ENCODE measurements around the gene RACGAP1.

Gene RACGAP1

GRCh38 chr12:49954863-49955830, 70.1 kb downstream of the RACGAP1 start:
- no peak for ATAC-seq

GRCh38 chr12:49953961-49954846, 71.1 kb downstream of the RACGAP1 start:
- ATAC-seq (no peak), DNase-seq (no peak)

More at GRCh38 chr12:49954863-49955830, 70.1 kb downstream of the RACGAP1 start:
- no peak for DNase-seq

- DNase-seq (no peak), ATAC-seq (no peak)
These were observed 72.1 kb downstream of the RACGAP1 start for GRCh38 chr12:49953151-49953550.

- ATAC-seq (no peak), DNase-seq (no peak)
These were observed 72.8 kb downstream of the RACGAP1 start for GRCh38 chr12:49952391-49953055.

- ATAC-seq: no peak
- no peak for DNase-seq
These were observed 73.7 kb downstream of the RACGAP1 start for GRCh38 chr12:49951411-49952240.

- no peak for ATAC-seq
- DNase-seq: no peak
These were observed 74.7 kb downstream of the RACGAP1 start, which contains the start of gene AQP2 for GRCh38 chr12:49950273-49951251. TSS of gene AQP2 (plus strand) at chr12:49950737. CDS start at chr12:49950831, 94 bp downstream.

- ATAC-seq: no peak
- DNase-seq: no peak
These were observed 75.4 kb downstream of the RACGAP1 start for GRCh38 chr12:49949866-49950265.

- no peak for DNase-seq
- ATAC-seq: no peak
These were observed 76.1 kb downstream of the RACGAP1 start for GRCh38 chr12:49948866-49949845.

GRCh38 chr12:49947593-49948226, 77.6 kb downstream of the RACGAP1 start:
- no peak for ATAC-seq
- DNase-seq: no peak

GRCh38 chr12:49946497-49946896, 78.8 kb downstream of the RACGAP1 start:
- no peak for DNase-seq
- no peak for ATAC-seq

GRCh38 chr12:49946086-49946485, 79.2 kb downstream of the RACGAP1 start:
- no peak for ATAC-seq

GRCh38 chr12:49945394-49946080, 79.8 kb downstream of the RACGAP1 start:
- DNase-seq (peak; percentile 96), ATAC-seq (peak; percentile 99)

More at GRCh38 chr12:49946086-49946485, 79.2 kb downstream of the RACGAP1 start:
- DNase-seq: no peak

- DNase-seq: no peak
- no peak for ATAC-seq
These were observed 80.6 kb downstream of the RACGAP1 start for GRCh38 chr12:49944718-49945117.

- ATAC-seq (no peak), DNase-seq (no peak)
These were observed 81.2 kb downstream of the RACGAP1 start for GRCh38 chr12:49944046-49944445.

- no peak for DNase-seq
- ATAC-seq: no peak
These were observed 81.7 kb downstream of the RACGAP1 start for GRCh38 chr12:49943625-49943960.

- ATAC-seq: no peak
- no peak for DNase-seq
These were observed 82.2 kb downstream of the RACGAP1 start for GRCh38 chr12:49942921-49943624.

- ATAC-seq (no peak), DNase-seq (no peak)
These were observed 82.8 kb downstream of the RACGAP1 start for GRCh38 chr12:49942512-49942893.
